ENCODE measurements around the gene ROBO1.

The ROBO1 gene

GRCh38 chr3:79672075-79672474 lies 95.7 kb downstream of the ROBO1 start:
- DNase-seq (ENCODE audit: low read depth in 2 of 3, low spot score in 2 of 3) = no peak

- no peak for DNase-seq (ENCODE audit: low read depth in 2 of 3, low spot score in 2 of 3)
Observed at GRCh38 chr3:79670178-79670577, 97.6 kb downstream of the ROBO1 start.

- DNase-seq (ENCODE audit: low read depth in 2 of 3, low spot score in 2 of 3) = no peak
Observed at GRCh38 chr3:79664455-79664854, 103.3 kb downstream of the ROBO1 start.

GRCh38 chr3:79661896-79662295 lies 105.9 kb downstream of the ROBO1 start:
- no peak for DNase-seq (ENCODE audit: low read depth in 2 of 3, low spot score in 2 of 3)

- DNase-seq (ENCODE audit: low read depth in 2 of 3, low spot score in 2 of 3) = no peak
Observed at GRCh38 chr3:79657076-79657475, 110.7 kb downstream of the ROBO1 start.

GRCh38 chr3:79654019-79654418 lies 113.8 kb downstream of the ROBO1 start:
- DNase-seq (ENCODE audit: low read depth in 2 of 3, low spot score in 2 of 3) = no peak

- no peak for DNase-seq (ENCODE audit: low read depth in 2 of 3, low spot score in 2 of 3)
Observed at GRCh38 chr3:79653266-79653830, 114.5 kb downstream of the ROBO1 start.

GRCh38 chr3:79651536-79652065 lies 116.2 kb downstream of the ROBO1 start:
- no peak for DNase-seq (ENCODE audit: low read depth in 2 of 3, low spot score in 2 of 3)

- no peak for DNase-seq (ENCODE audit: low read depth in 2 of 3, low spot score in 2 of 3)
Observed at GRCh38 chr3:79639855-79640254, 127.9 kb downstream of the ROBO1 start.

GRCh38 chr3:79636372-79636771 lies 131.4 kb downstream of the ROBO1 start:
- DNase-seq (ENCODE audit: low read depth in 2 of 3, low spot score in 2 of 3) = no peak

GRCh38 chr3:79632842-79633241 lies 135.0 kb downstream of the ROBO1 start:
- no peak for DNase-seq (ENCODE audit: low read depth in 2 of 3, low spot score in 2 of 3)

GRCh38 chr3:79618883-79619282 lies 148.9 kb downstream of the ROBO1 start:
- DNase-seq (ENCODE audit: low read depth in 2 of 3, low spot score in 2 of 3) = no peak

- DNase-seq (ENCODE audit: low read depth in 2 of 3, low spot score in 2 of 3) = no peak
Observed at GRCh38 chr3:79606414-79606813, 161.4 kb downstream of the ROBO1 start.

- DNase-seq (ENCODE audit: low read depth in 2 of 3, low spot score in 2 of 3) = no peak
Observed at GRCh38 chr3:79604681-79605080, 163.1 kb downstream of the ROBO1 start.

- DNase-seq (ENCODE audit: low read depth in 2 of 3, low spot score in 2 of 3) = no peak
Observed at GRCh38 chr3:79602385-79602784, 165.4 kb downstream of the ROBO1 start.

GRCh38 chr3:79598594-79598993 lies 169.2 kb downstream of the ROBO1 start:
- no peak for DNase-seq (ENCODE audit: low read depth in 2 of 3, low spot score in 2 of 3)

GRCh38 chr3:79597709-79598108 lies 170.1 kb downstream of the ROBO1 start:
- DNase-seq (ENCODE audit: low read depth in 2 of 3, low spot score in 2 of 3) = no peak

- DNase-seq (ENCODE audit: low read depth in 2 of 3, low spot score in 2 of 3) = no peak
Observed at GRCh38 chr3:79587150-79587549, 180.6 kb downstream of the ROBO1 start.

- no peak for DNase-seq (ENCODE audit: low read depth in 2 of 3, low spot score in 2 of 3)
Observed at GRCh38 chr3:79586232-79586631, 181.6 kb downstream of the ROBO1 start.

GRCh38 chr3:79572930-79573329 lies 194.9 kb downstream of the ROBO1 start:
- no peak for DNase-seq (ENCODE audit: low read depth in 2 of 3, low spot score in 2 of 3)

GRCh38 chr3:79568938-79569337 lies 198.9 kb downstream of the ROBO1 start:
- no peak for DNase-seq (ENCODE audit: low read depth in 2 of 3, low spot score in 2 of 3)

- DNase-seq (ENCODE audit: low read depth in 2 of 3, low spot score in 2 of 3) = no peak
Observed at GRCh38 chr3:79564192-79564591, 203.6 kb downstream of the ROBO1 start.

GRCh38 chr3:79560698-79561097 lies 207.1 kb downstream of the ROBO1 start:
- DNase-seq (ENCODE audit: low read depth in 2 of 3, low spot score in 2 of 3) = no peak

All from activated CD8-positive, alpha-beta memory T cell treated with anti-CD3 and anti-CD28 coated beads for 48 hours (primary cell).